D341Med (cell line): ENCODE data around the gene CCT2.
"Not testable (repeated sequence)": the region's sequence is repeated elsewhere in the genome, so short reads cannot be mapped to it uniquely, and the experiment has no call there.

Experiments used
- DNase-seq: peaks from one replicate; pipeline ENCODE4 v3.0.0; 2012; ENCODE audit warnings: low spot score

The CCT2 gene

DNA sequence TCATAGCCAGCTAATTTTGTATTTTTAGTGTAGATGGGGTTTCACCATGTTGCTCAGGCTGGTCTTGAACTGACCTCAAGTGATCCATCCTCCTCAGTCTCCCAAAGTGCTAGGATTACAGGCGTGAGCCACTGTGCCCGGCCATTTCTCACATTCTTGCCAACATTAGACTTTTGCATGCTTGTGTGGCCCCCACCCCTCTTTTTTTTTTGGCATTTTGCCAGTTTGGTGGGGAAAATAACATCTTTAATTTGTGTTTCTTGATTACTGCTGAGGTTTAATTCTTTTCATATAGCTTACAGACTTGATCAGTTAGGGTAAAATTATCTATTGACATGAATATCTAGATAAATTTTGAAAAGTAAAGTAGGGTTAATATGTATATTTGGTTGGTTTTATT lies 3.8 kb downstream of the CCT2 start:
- DNase-seq = no peak

DNA sequence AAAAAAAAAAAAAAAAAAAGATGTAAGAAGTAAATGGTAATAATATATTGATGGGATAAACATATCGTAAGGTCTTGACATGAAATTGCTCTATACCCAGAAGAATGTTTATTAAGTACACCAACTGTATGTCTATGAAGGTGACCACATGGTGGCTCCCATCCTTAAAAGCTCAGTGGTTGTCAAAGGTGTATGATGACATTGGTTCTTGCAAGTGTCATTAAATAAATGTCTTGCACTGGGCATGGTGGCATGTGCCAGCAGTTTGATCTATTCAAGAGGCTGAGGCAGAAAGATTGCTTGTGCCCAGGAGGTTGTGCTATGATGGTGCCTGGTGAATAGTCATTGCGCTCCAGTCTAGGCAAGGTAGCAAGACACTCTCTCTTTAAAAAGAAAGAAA lies 10.4 kb downstream of the CCT2 start:
- DNase-seq = no peak

DNA sequence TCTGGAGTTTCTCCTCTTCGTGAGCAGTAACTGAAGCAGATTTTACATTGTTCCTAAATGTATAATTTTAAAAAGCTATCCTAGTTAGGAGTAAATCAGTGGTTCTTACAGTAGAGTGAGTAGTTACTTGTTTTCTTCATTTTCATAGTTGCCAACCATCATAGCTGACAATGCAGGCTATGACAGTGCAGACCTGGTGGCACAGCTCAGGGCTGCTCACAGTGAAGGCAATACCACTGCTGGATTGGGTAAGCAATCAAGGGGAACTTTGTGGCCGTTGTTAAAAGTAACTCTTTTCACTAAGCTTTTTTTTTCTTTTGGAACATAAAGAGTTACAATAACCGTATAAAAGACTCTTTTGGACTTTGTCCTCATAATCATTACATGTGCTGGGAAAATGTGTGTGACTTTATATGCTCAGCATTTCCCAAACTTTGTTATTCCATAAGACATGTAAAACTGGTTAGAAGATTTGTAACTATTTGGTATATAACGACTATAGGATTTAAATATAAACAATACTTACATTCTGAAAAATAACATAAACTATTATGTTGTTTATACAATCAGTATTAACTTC lies 13.0 kb downstream of the CCT2 start:
- no peak for DNase-seq

DNA sequence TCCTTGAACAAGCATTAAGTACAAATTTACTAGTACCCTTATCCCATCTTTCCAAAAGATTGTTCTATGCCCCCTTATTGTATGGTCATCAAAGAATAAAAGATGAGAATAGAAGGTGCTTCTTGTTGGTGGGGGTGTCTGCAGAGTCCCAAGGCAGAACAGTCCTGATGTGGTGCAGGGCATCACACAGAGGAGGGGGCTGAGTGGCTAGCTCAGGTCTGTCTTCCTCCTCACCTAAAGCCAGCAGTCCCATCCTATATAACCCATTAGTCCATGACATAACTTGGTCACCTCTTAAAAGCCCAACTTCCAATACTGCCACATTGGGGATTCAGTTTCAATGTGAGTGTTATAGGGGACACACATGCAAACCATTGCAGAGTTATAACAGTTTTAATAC lies 15.5 kb downstream of the CCT2 start:
- no peak for DNase-seq

DNA sequence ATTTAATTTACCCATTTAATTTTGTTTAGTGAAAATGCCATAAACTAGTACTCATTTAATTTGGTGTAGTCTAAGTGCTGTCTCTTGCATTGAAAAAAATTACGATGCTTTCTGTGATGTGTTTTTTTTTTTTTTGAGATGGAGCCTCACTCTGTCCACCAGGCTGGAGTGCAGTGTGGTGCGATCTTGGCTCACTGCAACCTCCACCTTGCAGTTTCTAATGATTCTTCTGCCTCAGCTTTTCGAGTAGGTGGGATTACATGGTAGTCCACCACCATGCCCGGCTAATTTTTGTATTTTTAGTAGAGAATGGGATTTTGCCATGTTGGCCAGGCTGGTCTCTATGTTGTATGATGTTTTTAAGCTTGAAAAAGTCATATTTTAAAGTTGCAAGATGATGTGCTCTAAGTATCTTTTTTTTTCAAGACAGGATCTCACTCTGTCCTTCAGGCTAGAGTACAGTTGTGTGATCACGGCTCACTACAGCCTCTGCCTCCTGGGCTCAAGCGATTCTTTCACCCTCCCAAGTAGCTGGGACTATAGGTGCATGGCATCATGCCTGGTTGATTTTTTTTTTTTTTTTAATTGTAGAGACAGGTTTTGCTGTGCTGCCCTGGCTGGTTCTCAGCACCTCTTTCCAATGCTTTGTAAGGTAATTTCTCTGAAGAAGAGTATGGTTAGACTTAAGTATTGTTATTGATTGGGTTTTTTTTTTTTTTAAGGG lies 16.9 kb downstream of the CCT2 start:
- no peak for DNase-seq

DNA sequence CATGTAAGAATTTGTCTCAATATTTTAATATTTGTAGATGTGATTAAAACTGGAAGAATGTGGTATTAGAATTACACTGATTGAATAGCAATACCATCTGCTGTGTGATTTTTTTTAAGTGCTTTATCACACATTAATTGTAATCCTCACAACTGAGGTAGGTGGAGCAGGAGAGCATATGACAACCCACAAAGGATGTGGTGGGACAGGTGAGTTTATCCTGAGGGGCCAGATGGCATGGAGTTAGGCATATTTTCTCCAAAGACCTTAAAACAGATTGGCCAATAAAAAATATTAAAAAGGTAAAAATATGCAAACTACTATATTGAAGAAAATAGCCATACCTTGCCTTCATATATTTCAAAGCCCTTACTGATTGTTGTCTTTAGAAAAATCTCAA lies 17.7 kb downstream of the CCT2 start:
- no peak for DNase-seq

DNA sequence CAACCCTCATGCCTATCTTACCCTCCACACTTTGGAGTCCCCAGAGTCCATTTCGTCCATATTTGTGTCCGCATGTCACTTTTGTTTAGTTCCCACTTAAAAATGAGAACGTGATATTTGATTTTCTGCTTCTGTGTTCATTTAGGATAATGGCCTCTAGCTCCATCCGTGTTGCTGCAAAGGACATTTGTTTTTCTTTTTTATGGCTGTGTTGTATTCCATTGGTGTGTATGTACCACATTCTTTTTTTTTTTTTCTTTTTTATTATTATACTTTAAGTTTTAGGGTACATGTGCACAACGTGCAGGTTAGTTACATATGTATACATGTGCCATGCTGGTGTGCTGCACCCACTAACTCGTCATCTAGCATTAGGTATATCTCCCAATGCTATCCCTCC lies 18.3 kb downstream of the CCT2 start:
- not testable (repeated sequence) for DNase-seq

DNA sequence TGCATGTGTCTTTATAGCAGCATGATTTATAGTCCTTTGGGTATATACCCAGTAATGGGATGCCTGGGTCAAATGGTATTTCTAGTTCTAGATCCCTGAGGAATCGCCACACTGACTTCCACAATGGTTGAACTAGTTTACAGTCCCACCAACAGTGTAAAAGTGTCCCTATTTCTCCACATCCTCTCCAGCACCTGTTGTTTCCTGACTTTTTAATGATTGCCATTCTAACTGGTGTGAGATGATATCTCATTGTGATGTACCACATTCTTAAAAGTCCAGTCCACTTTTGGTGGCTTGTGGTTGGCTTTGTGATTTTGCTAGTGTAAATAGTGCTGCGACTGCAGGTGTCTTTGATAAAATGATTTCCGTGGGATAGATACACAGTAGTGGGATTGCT lies 19.0 kb downstream of the CCT2 start:
- not testable (repeated sequence) for DNase-seq

DNA sequence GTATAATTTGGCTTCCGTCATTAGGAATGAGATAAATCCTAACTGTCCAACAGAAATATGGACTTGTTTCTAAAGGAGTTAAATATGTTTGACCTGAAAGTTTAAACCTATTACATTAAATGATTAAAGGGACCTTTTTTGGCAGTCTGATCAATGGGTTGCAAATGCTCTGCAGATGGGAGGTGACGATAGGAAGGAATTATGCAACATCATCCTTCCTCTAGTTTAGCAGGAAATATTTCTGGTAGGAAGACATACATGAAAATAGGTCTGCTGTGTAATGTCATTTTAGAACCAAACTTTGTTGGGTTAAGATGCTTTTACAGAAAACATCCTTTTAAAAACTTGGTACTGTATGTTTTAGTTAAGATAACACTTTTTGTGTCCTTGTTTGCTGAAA lies 22.9 kb downstream of the CCT2 start:
- no peak for DNase-seq

DNA sequence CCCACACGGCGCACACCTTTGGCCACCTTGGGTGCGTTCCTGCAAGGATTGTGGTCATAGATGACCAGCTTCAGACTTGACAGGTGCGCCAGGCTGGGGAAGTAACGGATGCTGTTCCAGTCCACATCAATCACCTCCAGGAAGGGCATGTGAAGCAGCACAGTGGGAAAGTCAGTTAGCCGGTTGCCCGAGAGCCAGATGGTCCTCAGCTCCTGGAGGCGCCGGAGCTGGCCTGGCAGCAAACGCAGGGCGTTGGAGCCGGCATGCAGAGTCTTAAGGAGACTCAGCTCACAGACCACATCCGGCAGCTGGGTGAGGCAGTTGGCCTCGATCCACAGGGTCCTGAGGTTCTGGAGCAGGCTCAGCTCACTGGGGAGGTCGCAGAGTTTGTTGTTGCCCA lies 24.9 kb downstream of the CCT2 start:
- DNase-seq = no peak

DNA sequence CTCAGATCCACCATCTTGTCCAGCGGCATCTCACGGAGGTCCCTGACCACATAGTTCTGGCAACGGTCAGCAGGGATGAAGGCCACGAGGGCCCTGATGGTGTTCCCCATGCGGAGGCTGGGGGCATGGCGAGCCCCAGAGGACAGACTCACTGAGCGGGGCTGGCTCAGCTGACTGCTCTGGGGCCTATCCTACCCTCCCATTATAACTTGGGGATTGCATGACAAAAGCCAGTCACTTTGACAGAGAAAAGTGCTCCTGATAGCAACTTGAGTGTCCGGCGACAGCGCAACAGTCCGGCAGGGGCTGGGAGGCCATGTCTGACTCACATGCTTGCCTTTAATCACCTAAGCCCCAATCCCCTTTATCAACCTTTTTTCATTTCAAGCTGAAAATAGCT lies 25.5 kb downstream of the CCT2 start, which contains the start of gene LRRC10:
LRRC10 (minus strand) TSS at position 179 of the 400 bp plus-strand sequence; CDS start at position 110, 69 bp downstream.
- DNase-seq = no peak

DNA sequence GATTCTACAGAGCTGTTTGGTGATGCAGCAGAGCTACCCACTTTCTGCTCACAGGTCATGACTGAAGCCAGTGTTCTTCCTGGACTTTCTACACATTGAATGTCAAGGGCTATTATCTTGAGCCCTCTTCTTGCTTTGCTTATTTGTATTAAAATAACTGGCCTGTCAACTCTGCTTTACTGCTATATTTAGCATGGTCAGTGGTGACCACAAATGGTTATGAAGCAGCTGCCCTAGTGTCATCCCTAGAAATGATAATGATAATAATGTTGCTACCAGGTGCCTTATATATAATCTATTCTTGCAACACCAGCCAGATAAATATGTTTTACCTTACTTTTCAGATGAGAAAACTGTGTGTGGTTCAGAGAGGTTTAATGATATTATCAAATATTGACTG lies 28.1 kb downstream of the CCT2 start:
- no peak for DNase-seq

DNA sequence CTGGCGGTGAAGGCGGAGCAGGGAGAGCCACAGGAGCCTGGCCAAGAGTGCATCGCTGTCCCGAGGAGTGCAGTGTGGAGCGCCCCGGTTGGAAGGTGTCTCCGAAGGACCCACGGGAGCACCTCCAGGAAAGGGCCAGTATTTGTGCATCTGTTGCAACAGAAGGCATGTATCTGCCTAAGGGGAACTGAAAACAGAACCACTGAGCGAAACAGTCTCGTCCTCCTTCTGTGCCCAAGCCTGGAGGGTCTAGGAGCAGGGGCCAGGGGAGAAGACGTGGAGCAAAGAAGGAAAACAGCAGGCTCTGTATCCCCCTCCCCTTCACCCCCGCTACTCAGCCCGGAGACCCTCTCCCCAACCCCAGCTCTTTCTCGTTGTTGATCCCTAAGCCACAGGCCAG lies 30.8 kb downstream of the CCT2 start:
- no peak for DNase-seq

DNA sequence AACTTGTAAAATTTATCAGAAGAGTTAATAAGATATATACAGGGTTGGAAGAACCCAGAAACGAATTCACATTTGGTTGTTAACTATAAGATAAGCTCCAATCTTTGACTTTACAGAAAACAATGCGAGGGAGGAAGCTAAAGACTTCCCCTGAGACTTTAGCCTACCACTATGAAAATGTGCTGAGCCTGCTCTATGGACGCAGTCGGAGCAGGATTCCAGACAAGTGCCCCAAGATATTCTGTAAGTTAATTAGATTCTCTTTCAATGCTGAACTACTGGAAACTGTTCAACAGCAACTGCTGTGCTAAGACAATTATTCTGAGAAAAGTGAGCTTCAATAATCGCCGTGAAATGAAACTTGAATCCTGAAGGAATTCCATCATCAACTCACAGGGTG lies 33.8 kb downstream of the CCT2 start:
- DNase-seq = no peak

DNA sequence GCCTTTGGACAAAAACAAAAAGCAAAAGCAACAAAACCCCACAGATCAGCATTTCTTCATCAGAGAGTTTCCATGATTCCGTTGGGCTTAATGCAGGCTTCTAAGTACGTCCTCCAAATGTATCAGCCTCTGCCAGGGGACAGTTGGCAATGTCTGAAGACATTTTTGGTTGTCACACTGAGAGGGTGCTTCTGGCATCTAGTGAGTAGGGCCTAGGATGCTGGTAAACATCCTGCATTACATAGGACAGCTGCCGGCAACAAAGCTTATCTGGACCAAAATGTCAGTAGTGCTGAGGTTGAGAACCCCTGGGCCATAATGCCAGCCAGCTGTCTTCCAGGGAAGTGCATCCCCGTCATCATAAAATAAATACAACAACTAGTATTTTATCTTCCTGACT lies 34.8 kb downstream of the CCT2 start:
- no peak for DNase-seq

DNA sequence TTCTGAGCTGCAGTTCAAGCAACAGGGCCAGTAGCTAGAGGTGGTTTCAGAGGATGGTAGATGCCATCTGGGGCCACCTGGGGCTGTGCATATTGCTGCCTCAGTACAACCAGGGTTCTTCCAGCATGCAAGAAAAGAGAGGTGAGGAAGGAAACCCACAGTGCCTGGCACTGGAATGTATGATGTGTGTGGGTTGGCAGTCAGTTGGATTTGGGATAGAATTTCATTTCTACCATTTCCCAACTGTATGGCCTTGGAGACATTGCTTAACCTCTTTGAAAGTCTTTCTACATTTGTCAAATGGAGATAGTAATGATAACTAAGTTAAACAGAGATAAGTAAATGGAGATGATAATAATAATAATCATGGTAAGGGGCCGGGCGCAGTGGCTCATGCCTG lies 35.7 kb downstream of the CCT2 start:
- no peak for DNase-seq

DNA sequence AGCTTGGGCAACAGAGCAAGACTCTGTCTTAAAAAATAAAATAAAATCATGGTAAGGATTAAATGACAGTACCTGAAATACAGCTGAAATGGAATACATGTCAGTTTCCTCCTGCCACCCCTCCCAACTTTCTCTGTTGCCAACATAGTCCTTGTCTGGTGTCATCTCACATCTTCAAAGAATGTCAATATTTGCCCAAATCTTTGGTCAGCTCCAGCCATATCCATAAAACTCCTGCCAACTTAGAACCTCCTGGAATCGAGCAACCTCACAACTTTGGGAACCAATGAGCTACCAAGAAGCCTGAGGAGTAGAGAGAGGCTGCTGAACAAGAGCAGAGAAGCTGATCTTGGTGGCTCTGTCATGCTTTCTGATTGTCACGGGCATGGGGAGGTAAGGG lies 36.3 kb downstream of the CCT2 start:
- DNase-seq = no peak

DNA sequence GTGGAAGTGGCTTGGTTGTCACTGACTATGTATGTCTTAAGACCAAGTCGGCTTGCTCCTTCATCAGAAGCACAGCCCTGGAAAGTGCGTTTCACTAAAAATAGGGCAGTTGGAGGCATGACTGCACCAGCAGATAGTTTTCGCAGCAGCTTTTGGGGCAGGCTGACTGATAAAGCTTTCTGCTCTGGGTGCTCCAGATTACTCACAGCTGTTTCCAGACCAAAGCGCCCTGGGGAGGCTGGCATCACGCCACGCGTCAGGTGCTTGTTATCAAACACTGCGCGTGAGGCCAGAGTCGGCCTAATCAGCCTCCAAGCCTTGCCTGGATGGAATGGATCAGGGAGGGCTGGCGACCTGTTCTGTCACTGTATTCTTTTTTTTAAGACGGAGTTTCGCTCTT lies 38.7 kb downstream of the CCT2 start:
- DNase-seq = no peak

DNA sequence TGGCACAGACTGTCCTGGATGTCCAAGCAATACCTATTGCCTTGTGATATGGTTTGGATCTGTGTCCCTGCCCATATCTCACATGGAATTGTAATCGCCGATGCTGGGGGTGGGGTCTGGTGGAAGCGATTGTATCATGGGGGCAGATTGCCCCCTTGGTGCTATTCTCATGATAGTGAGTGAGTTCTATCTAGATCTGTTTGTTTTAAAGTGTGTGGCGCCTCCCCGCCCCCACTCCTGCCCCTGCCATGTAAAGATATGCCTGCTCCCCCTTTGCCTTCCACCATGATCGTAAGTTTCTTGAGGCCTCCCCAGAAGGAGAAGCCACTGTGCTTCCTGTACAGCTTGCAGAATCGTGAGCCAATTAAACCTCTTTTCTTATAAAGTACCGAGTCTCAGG lies 42.2 kb downstream of the CCT2 start:
- no peak for DNase-seq

DNA sequence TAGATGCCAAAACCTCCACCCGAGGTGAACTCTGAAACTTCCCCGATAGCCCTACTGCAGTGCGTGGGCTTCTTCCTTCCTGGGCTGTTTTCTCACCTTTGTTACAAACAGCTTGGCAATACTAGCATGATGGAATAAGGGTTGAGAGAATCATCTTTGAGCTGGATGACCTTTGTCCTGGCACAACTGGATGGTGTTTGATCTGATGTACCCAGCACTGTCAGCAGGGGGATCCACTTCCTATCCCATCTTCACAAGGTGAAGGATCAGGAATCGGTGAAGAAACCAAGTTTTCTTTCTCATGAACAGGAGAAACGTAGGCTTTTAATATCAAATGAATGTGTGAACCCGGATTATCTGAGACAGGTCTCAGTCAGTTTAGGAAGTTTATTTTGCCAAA lies 44.9 kb downstream of the CCT2 start:
- DNase-seq = no peak

DNA sequence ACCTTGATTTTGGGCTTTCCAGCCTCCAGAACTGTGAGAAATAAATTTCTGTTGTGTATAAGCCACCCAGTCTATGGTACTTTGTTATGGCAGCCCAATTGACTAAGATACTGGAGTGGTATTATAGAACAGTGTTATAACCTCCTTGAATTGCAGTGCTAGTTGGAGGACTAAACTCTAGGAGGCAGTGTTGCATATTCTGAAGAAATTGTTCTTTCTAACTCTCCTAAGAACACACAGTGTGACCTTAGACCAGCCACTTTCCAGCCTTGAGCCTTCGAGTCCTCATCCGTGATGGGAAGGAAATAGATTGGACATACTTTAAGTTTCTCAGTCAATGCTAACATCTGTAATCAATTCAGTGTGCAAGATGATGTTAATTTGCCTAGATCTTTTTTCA lies 47.8 kb downstream of the CCT2 start:
- DNase-seq = no peak

DNA sequence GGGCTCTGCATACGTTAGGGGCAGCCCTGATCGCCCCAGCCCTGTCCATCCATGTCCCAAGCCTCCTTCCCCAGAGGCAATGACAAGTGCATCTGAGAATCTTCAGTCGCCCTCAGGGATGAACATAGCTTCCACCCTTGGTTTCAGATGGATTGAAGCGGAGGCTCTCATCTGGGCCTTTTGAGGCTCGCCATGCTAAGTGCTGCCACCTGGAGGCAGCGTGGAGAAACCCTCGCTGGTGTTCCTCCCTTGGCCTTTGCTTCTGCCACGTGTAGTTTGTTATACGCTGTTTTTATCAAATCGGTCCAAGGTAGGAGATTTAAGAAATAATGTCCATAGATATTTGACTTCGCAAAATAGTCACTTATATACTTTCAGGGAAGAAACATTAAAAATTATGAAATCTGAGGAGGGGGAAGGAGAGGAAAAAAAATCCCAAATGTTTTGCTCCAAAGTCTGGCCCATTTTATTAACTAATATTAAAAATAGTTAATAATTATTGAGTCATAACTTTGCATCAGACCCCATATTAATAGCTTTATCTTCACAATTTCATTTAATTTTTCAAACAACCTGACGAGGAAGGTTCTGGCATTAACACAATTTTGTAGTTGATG lies 54.2 kb downstream of the CCT2 start:
- DNase-seq = peak; percentile 88

DNA sequence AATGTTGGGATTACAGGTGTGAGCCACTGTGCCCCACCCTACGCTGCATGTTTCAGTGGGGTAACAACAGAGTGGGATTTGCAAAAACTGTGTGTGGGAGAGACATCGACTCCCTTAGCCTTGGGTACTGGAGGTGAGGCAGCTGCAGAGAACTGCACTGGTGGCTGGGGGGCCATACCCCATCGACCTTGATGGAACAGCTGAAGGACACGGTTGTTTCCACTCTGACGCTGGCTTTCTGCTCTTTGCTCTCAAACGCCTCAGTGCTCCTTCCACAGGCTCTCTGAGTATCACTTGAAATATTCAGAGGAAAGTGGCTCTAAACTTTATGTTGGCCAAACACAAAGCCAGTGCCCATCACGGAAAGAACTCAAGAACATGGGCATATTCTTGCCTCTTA lies 56.3 kb downstream of the CCT2 start:
- no peak for DNase-seq

DNA sequence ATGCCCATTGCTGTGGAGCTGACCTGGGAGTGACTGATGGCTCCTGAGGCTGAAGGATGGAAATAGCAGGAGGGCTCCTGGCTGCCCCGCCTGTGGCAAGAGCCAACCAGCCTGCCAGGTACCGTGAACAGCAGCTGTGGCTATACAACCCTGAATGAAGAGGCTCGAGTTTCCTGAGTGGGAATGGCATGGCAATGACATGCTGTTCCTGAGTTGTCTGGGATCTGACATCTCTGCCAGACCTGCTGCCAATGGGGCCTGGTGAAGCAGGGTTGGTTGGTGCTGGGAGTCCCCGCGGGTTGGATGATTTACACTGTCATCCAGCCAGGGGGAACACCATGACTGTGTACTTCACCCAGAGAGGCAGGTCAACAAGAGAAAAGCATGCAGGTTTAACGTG lies 57.3 kb downstream of the CCT2 start:
- no peak for DNase-seq
